Spleen (tissue), 7 donors: ENCODE data around the gene KCTD1.

Experiments
- POLR2A ChIP-seq, 3 donors: fragments of 450-650 bp; IDR thresholded peaks; one replicate each; pipeline ENCODE4 v1.5.1; 2017; ENCODE audit warnings: antibody characterized with exemption in 3 of 3, mild to moderate bottlenecking in 1 of 3
- TF ChIP-seq, protein P1 (sequence below), 11 experiments: fragments of 200-600 bp in 7 of 11; fragments of 450-650 bp in 4 of 11; sonication (generic) in 4 of 11; IDR thresholded peaks in 8 of 11; conservative IDR thresholded peaks in 3 of 11; 1 replicate in 7 of 11; 2 replicates in 4 of 11; pipeline versions ENCODE4 v1.4.0 to v1.8.0; 2016 to 2021; ENCODE audit warnings: antibody characterized with exemption in 11 of 11, inconsistent platforms in 4 of 11, mild to moderate bottlenecking in 1 of 11
- donor health status: DM: no; HTN: no; CAD: no; lungs with moderate emphysema.
- donor health status: DM: no; HTN: no; CAD: no.
- donor health status: DM: no; HTN: no; CAD: no.

DNA sequence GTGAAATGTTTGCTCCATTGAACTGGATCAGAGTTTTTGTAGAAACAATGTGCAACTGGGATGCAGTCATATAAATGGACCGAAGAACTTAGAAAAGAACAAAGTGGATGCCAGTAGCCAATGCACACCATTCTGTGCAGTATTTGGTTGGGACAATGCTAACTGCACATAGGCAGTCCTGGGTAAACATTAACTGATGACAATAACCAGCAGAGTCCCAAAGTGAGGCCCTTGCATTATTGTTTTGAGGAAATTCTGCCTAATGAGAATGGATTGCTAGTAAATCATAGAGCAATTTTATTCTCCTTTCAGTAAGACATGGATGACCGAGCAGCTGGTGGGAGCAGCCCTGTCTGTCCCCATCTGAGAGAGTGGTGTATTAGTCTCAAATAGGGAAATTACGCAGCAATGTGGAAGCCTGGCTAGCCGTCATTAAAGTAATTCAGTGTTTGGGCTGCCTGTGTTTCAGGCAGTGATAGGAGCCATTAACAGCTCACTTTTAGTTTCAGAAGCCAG lies 94.9 kb downstream of the KCTD1 start:
- TF ChIP-seq, protein P1, sequence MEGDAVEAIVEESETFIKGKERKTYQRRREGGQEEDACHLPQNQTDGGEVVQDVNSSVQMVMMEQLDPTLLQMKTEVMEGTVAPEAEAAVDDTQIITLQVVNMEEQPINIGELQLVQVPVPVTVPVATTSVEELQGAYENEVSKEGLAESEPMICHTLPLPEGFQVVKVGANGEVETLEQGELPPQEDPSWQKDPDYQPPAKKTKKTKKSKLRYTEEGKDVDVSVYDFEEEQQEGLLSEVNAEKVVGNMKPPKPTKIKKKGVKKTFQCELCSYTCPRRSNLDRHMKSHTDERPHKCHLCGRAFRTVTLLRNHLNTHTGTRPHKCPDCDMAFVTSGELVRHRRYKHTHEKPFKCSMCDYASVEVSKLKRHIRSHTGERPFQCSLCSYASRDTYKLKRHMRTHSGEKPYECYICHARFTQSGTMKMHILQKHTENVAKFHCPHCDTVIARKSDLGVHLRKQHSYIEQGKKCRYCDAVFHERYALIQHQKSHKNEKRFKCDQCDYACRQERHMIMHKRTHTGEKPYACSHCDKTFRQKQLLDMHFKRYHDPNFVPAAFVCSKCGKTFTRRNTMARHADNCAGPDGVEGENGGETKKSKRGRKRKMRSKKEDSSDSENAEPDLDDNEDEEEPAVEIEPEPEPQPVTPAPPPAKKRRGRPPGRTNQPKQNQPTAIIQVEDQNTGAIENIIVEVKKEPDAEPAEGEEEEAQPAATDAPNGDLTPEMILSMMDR (IDR thresholded peaks at IDR 0.05 in 8 of 11, conservative IDR thresholded peaks at IDR 0.05 in 3 of 11) = no peak
- no peak for TF ChIP-seq POLR2A (IDR thresholded peaks at IDR 0.05)
